ENCODE results near the gene SIPA1L3.

DNA sequence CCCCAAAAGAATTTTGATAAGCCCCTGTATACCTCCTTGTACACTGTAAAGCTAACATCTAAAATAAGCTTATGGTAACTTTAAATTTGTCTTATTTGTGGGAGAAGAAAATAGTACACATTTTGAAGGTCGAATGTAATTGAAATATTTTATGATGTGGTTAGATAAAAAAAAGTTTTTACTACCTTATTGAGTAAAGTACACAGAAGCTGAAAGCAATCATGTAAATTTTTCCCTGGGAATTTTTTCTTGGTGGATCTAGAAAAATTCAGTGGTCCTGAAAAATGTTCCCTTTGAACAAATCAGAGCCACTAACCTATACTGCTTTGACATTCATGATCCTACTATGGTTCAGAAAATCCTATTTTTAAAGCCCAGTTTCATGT lies 46.9 kb downstream of the SIPA1L3 start:
- TF ChIP-seq, protein P1, sequence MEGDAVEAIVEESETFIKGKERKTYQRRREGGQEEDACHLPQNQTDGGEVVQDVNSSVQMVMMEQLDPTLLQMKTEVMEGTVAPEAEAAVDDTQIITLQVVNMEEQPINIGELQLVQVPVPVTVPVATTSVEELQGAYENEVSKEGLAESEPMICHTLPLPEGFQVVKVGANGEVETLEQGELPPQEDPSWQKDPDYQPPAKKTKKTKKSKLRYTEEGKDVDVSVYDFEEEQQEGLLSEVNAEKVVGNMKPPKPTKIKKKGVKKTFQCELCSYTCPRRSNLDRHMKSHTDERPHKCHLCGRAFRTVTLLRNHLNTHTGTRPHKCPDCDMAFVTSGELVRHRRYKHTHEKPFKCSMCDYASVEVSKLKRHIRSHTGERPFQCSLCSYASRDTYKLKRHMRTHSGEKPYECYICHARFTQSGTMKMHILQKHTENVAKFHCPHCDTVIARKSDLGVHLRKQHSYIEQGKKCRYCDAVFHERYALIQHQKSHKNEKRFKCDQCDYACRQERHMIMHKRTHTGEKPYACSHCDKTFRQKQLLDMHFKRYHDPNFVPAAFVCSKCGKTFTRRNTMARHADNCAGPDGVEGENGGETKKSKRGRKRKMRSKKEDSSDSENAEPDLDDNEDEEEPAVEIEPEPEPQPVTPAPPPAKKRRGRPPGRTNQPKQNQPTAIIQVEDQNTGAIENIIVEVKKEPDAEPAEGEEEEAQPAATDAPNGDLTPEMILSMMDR (IDR thresholded peaks at IDR 0.05; ENCODE audit: poor library complexity): no peak
- no peak for TF ChIP-seq EZH2phosphoT487 (IDR thresholded peaks at IDR 0.05; ENCODE audit: low read depth, severe bottlenecking, unreplicated experiment)
- TF ChIP-seq EZH2 (IDR thresholded peaks at IDR 0.05; ENCODE audit: borderline replicate concordance): no peak
